Suprapubic skin (tissue), 4 donors: ENCODE results near the gene TBCEL. TPM values are rescaled to one million over a fixed set of nuclear protein-coding genes. Genes with fewer than 3 reads are reported as not detected.

Source experiments
- DNase-seq, 2 donors: peaks; one replicate each; pipeline ENCODE4 v3.0.0-alpha.2; 2019; ENCODE audit warnings: low spot score in 2 of 2
- H3K27ac ChIP-seq: fragments of 200-600 bp; sonication (generic); one replicate; pipeline ENCODE4 v1.5.1; 2019
- H3K27me3 ChIP-seq: fragments of 200-600 bp; sonication (generic); one replicate; pipeline ENCODE4 v1.5.1; 2019
- H3K36me3 ChIP-seq: fragments of 200-600 bp; sonication (generic); one replicate; pipeline ENCODE4 v1.5.1; 2019
- H3K4me1 ChIP-seq: fragments of 200-600 bp; sonication (generic); one replicate; pipeline ENCODE4 v1.5.1; 2019
- H3K4me3 ChIP-seq: fragments of 200-600 bp; sonication (generic); one replicate; pipeline ENCODE4 v1.5.1; 2019; ENCODE audit warnings: mild to moderate bottlenecking
- H3K9me3 ChIP-seq: fragments of 200-600 bp; sonication (generic); one replicate; pipeline ENCODE4 v1.5.1; 2019
- CTCF ChIP-seq, 2 donors: fragments of 200-600 bp in 1 of 2; fragments of 450-650 bp in 1 of 2; sonication (generic) in 1 of 2; IDR thresholded peaks; one replicate each; pipeline ENCODE4 v1.5.1; 2016 to 2019; ENCODE audit warnings: antibody characterized with exemption in 2 of 2, mild to moderate bottlenecking in 1 of 2, moderate library complexity in 1 of 2
- EP300 ChIP-seq: sonication (generic); formaldehyde crosslinking; IDR thresholded peaks from one replicate; pipeline ENCODE4 v1.6.1; 2017; ENCODE audit warnings: antibody characterized with exemption
- POLR2A ChIP-seq, 2 donors: fragments of 450-650 bp; IDR thresholded peaks; one replicate each; pipeline ENCODE4 v1.6.1; 2017; ENCODE audit warnings: antibody characterized with exemption in 2 of 2, mild to moderate bottlenecking in 2 of 2, moderate library complexity in 2 of 2
- POLR2AphosphoS5 ChIP-seq, 3 donors: sonication (generic); formaldehyde crosslinking; IDR thresholded peaks; one replicate each; pipeline ENCODE4 v1.6.1; 2017; ENCODE audit warnings: antibody characterized with exemption in 3 of 3
- WGBS: methylation state at CpG from one replicate; pipeline ENCODE4 v1.1.5; 2018; 5-methylcytosine and 5-hydroxymethylcytosine counted together
- total RNA-seq, 4 donors: library from RNA; depleted of rRNA; stranded (reverse); fragments of >200 nt; gene quantifications; one replicate each; pipeline ENCODE4 v1.1.0, GENCODE V29; 2016

TBCEL gene
- total RNA-seq, 4 donors from 2014 or later: 5.7 to 14.2 (median 9.5) TPM

GRCh38 chr11:121067962-121068647 lies 44.2 kb downstream of the TBCEL start:
- 86% methylated on average over 6 of the region's 6 CpGs for WGBS
- no peaks in the 10 kb centered on the region for H3K27me3 ChIP-seq
- H3K4me1 ChIP-seq: no peaks in the 10 kb centered on the region
- TF ChIP-seq POLR2A (IDR thresholded peaks at IDR 0.05) (no peak), CTCF (IDR thresholded peaks at IDR 0.05) (no peak), EP300 (no peak), POLR2AphosphoS5 (IDR thresholded peaks at IDR 0.05) (no peak)
- no peak overlapping the region for H3K27ac ChIP-seq
- no peak overlapping the region for H3K4me3 ChIP-seq
- peaks cover 19% of the 10 kb centered on the region for H3K36me3 ChIP-seq
- no peaks in the 10 kb centered on the region for H3K9me3 ChIP-seq
- DNase-seq: no peak

- H3K27ac ChIP-seq: no peak overlapping the region
- H3K36me3 ChIP-seq: peaks cover 18% of the 10 kb centered on the region
- WGBS: 96% methylated on average over 6 of the region's 6 CpGs
- H3K27me3 ChIP-seq: no peaks in the 10 kb centered on the region
- no peaks in the 10 kb centered on the region for H3K4me1 ChIP-seq
- no peak for TF ChIP-seq POLR2A (IDR thresholded peaks at IDR 0.05)
- TF ChIP-seq CTCF (IDR thresholded peaks at IDR 0.05): no peak
- no peak for TF ChIP-seq POLR2AphosphoS5 (IDR thresholded peaks at IDR 0.05)
- no peak for TF ChIP-seq EP300
- no peak for DNase-seq
- no peaks in the 10 kb centered on the region for H3K9me3 ChIP-seq
- no peak overlapping the region for H3K4me3 ChIP-seq
Observed at GRCh38 chr11:121068787-121069186, 44.9 kb downstream of the TBCEL start.

- no peak overlapping the region for H3K27ac ChIP-seq
Observed at GRCh38 chr11:121070951-121071845, 47.3 kb downstream of the TBCEL start.

GRCh38 chr11:121071846-121072450 lies 48.0 kb downstream of the TBCEL start:
- no peaks in the 10 kb centered on the region for H3K4me1 ChIP-seq
- WGBS: 71% methylated on average over 5 of the region's 5 CpGs
- H3K27ac ChIP-seq: no peak overlapping the region
- H3K36me3 ChIP-seq: peaks cover 5% of the 10 kb centered on the region
- no peaks in the 10 kb centered on the region for H3K27me3 ChIP-seq
- no peak overlapping the region for H3K4me3 ChIP-seq
- no peak for DNase-seq
- TF ChIP-seq CTCF (IDR thresholded peaks at IDR 0.05) (no peak), EP300 (no peak), POLR2AphosphoS5 (IDR thresholded peaks at IDR 0.05) (no peak), POLR2A (IDR thresholded peaks at IDR 0.05) (no peak)
- H3K9me3 ChIP-seq: no peaks in the 10 kb centered on the region

More at GRCh38 chr11:121070951-121071845, 47.3 kb downstream of the TBCEL start:
- WGBS: 77% methylated on average over 2 of the region's 2 CpGs
- Histone ChIP-seq H3K27me3 (no peaks in the 10 kb centered on the region), H3K4me3 (no peak overlapping the region), H3K36me3 (peaks cover 5% of the 10 kb centered on the region), H3K4me1 (no peaks in the 10 kb centered on the region), H3K9me3 (no peaks in the 10 kb centered on the region)
- TF ChIP-seq POLR2AphosphoS5 (IDR thresholded peaks at IDR 0.05): no peak
- TF ChIP-seq EP300: no peak
- no peak for TF ChIP-seq CTCF (IDR thresholded peaks at IDR 0.05)
- no peak for TF ChIP-seq POLR2A (IDR thresholded peaks at IDR 0.05)
- DNase-seq: no peak

GRCh38 chr11:121081321-121081720 lies 57.4 kb downstream of the TBCEL start:
- H3K36me3 ChIP-seq: peaks cover 12% of the 10 kb centered on the region
- H3K27me3 ChIP-seq: no peaks in the 10 kb centered on the region
- DNase-seq: no peak
- H3K4me3 ChIP-seq: no peak overlapping the region
- TF ChIP-seq CTCF (IDR thresholded peaks at IDR 0.05) (no peak), POLR2AphosphoS5 (IDR thresholded peaks at IDR 0.05) (no peak), EP300 (no peak), POLR2A (IDR thresholded peaks at IDR 0.05) (no peak)
- no peak overlapping the region for H3K27ac ChIP-seq
- H3K9me3 ChIP-seq: no peaks in the 10 kb centered on the region
- over 99% methylated on average over 3 of the region's 3 CpGs for WGBS
- H3K4me1 ChIP-seq: no peaks in the 10 kb centered on the region
